CD4-positive, CD25-positive, alpha-beta regulatory T cell (primary cell): ENCODE results near the gene WASHC4. TPM values are rescaled to one million over a fixed set of nuclear protein-coding genes. Genes with fewer than 3 reads are reported as not detected.
A peak's percentile ranks its signal among the peaks of the same experiment; 100 is the strongest.

Experiments
- ATAC-seq, 2 donors: fragments of 150-1000 bp; cut with Tn5 transposase; one replicate each; pipeline ENCODE4 v1.10.0; 2021; ENCODE audit warnings: low read depth in 2 of 2, moderate number of reproducible peaks in 2 of 2, moderate library complexity in 1 of 2
- DNase-seq, 3 donors: peaks; one replicate each; pipeline versions ENCODE4 v3.0.0 to v3.0.0-alpha.2; 2012 to 2022; ENCODE audit warnings: mixed read lengths in 1 of 3
- H3K27ac ChIP-seq: one replicate; pipeline ENCODE4 v1.7.0; 2013; ENCODE audit warnings: mild to moderate bottlenecking, low read length; ENCODE audit not compliant: insufficient read depth, poor library complexity, severe bottlenecking
- H3K27me3 ChIP-seq: one replicate; pipeline ENCODE4 v1.7.0; 2013; ENCODE audit warnings: low read length; ENCODE audit not compliant: control insufficient read depth, insufficient read depth
- H3K36me3 ChIP-seq: one replicate; pipeline ENCODE4 v1.7.0; 2013; ENCODE audit warnings: mild to moderate bottlenecking, low read length, moderate library complexity; ENCODE audit not compliant: control insufficient read depth, insufficient read depth
- H3K4me1 ChIP-seq: 2 replicates; pipeline ENCODE4 v1.7.0; 2013; ENCODE audit warnings: mild to moderate bottlenecking, low read length; ENCODE audit not compliant: insufficient read depth, control insufficient read depth, poor library complexity, severe bottlenecking
- H3K4me3 ChIP-seq: one replicate; pipeline ENCODE4 v1.7.0; 2013; ENCODE audit warnings: low read depth, mild to moderate bottlenecking, low read length, moderate library complexity
- H3K9me3 ChIP-seq, 2 experiments: 1 replicate in 1 of 2; 2 replicates in 1 of 2; pipeline ENCODE4 v1.7.0; 2013; ENCODE audit warnings: low read length in 2 of 2, mild to moderate bottlenecking in 1 of 2, moderate library complexity in 1 of 2; ENCODE audit not compliant: control insufficient read depth in 2 of 2
- H3K27ac Mint-ChIP-seq, 3 donors: one replicate each; pipeline ENCODE4 v1.8.0; 2020 to 2022; ENCODE audit warnings: mild to moderate bottlenecking in 3 of 3, mixed read lengths in 3 of 3, moderate library complexity in 2 of 3
- H3K27me3 Mint-ChIP-seq: one replicate; pipeline ENCODE4 v1.8.0; 2022; ENCODE audit warnings: mild to moderate bottlenecking, mixed read lengths
- H3K36me3 Mint-ChIP-seq: one replicate; pipeline ENCODE4 v1.8.0; 2020; ENCODE audit warnings: mixed read lengths
- H3K4me1 Mint-ChIP-seq, 4 donors: one replicate each; pipeline ENCODE4 v1.8.0; 2020 to 2022; ENCODE audit warnings: mixed read lengths in 4 of 4, mild to moderate bottlenecking in 1 of 4
- H3K4me3 Mint-ChIP-seq, 4 donors: one replicate each; pipeline ENCODE4 v1.8.0; 2020 to 2022; ENCODE audit warnings: mild to moderate bottlenecking in 4 of 4, mixed read lengths in 4 of 4, moderate library complexity in 3 of 4
- H3K9me3 Mint-ChIP-seq, 7 donors: one replicate each; pipeline ENCODE4 v1.8.0; 2020 to 2022; ENCODE audit warnings: mixed read lengths in 7 of 7, mild to moderate bottlenecking in 3 of 7, moderate library complexity in 2 of 7
- polyA plus RNA-seq, 4 donors: library from polyadenylated mRNA; unstranded; fragments of 300-500 nt; fragmentation: Illumina TruSeq; gene quantifications; one replicate each; pipeline ENCODE4 v1.2.3, GENCODE V29; 2021
- total RNA-seq: library from RNA; stranded (reverse); gene quantifications from one replicate; pipeline ENCODE4 v1.2.3, GENCODE V29; 2022

Gene WASHC4
- total and polyA plus RNA-seq, 5 donors from 2014 or later: 24.0 to 41.2 (median 28.5) TPM

GRCh38 chr12:105099356-105099755, 8.2 kb upstream of the WASHC4 start:
- H3K27ac Mint-ChIP-seq: no peak overlapping the region
- peaks cover 1 to 17% (median 4%) of the 10 kb centered on the region in 7 donors for H3K9me3 Mint-ChIP-seq
- no peak overlapping the region for H3K4me3 Mint-ChIP-seq
- H3K36me3 Mint-ChIP-seq: peaks cover 11% of the 10 kb centered on the region
- Histone ChIP-seq H3K9me3 (peaks cover 5 to 10% of the 10 kb centered on the region in 2 experiments), H3K4me1 (no peaks in the 10 kb centered on the region), H3K4me3 (no peak overlapping the region), H3K27me3 (peaks cover 16% of the 10 kb centered on the region), H3K36me3 (no peaks in the 10 kb centered on the region), H3K27ac (no peak overlapping the region)
- ATAC-seq: no peak
- peaks cover 46% of the 10 kb centered on the region for H3K27me3 Mint-ChIP-seq
- DNase-seq: no peak
- H3K4me1 Mint-ChIP-seq: peaks cover 0 to 3% (median 0%) of the 10 kb centered on the region in 4 donors

- Histone ChIP-seq H3K27ac (no peak overlapping the region), H3K27me3 (peaks cover 19% of the 10 kb centered on the region), H3K9me3 (peaks cover 4 to 5% of the 10 kb centered on the region in 2 experiments), H3K36me3 (no peaks in the 10 kb centered on the region), H3K4me3 (no peak overlapping the region), H3K4me1 (no peaks in the 10 kb centered on the region)
- peaks cover 0 to 3% (median 0%) of the 10 kb centered on the region in 4 donors for H3K4me1 Mint-ChIP-seq
- H3K9me3 Mint-ChIP-seq: peaks cover 1 to 14% (median 4%) of the 10 kb centered on the region in 7 donors
- H3K36me3 Mint-ChIP-seq: peaks cover 11% of the 10 kb centered on the region
- H3K27me3 Mint-ChIP-seq: peaks cover 52% of the 10 kb centered on the region
- DNase-seq (no peak), ATAC-seq (no peak)
- H3K27ac Mint-ChIP-seq: no peak overlapping the region
- H3K4me3 Mint-ChIP-seq: peak overlapping the region in 1 of 4 donors; percentile 7
These were observed 7.1 kb upstream of the WASHC4 start for GRCh38 chr12:105100207-105100985.

GRCh38 chr12:105100998-105101397, 6.5 kb upstream of the WASHC4 start:
- peaks cover 11% of the 10 kb centered on the region for H3K36me3 Mint-ChIP-seq
- H3K27ac Mint-ChIP-seq: no peak overlapping the region
- H3K27me3 Mint-ChIP-seq: peaks cover 55% of the 10 kb centered on the region
- Histone ChIP-seq H3K27ac (no peak overlapping the region), H3K9me3 (peaks cover 2 to 5% of the 10 kb centered on the region in 2 experiments), H3K4me1 (no peaks in the 10 kb centered on the region), H3K4me3 (no peak overlapping the region), H3K36me3 (no peaks in the 10 kb centered on the region), H3K27me3 (peaks cover 19% of the 10 kb centered on the region)
- ATAC-seq (no peak), DNase-seq (no peak)
- H3K4me1 Mint-ChIP-seq: peaks cover 0 to 3% (median 0%) of the 10 kb centered on the region in 4 donors
- no peak overlapping the region for H3K4me3 Mint-ChIP-seq
- peaks cover 1 to 13% (median 4%) of the 10 kb centered on the region in 7 donors for H3K9me3 Mint-ChIP-seq

- no peak for DNase-seq
- no peaks in the 10 kb centered on the region for H3K36me3 ChIP-seq
- peaks cover 24% of the 10 kb centered on the region for H3K27me3 ChIP-seq
- Mint-ChIP-seq H3K9me3 (peaks cover 0 to 4% (median 2%) of the 10 kb centered on the region in 7 donors), H3K4me3 (no peak overlapping the region), H3K36me3 (peaks cover 6% of the 10 kb centered on the region), H3K27ac (no peak overlapping the region), H3K4me1 (peaks cover 0 to 9% (median 7%) of the 10 kb centered on the region in 4 donors), H3K27me3 (peaks cover 55% of the 10 kb centered on the region)
- no peak for ATAC-seq
- no peak overlapping the region for H3K4me3 ChIP-seq
- peaks cover 0 to 5% of the 10 kb centered on the region in 2 experiments for H3K9me3 ChIP-seq
- H3K27ac ChIP-seq: no peak overlapping the region
- peaks cover 5% of the 10 kb centered on the region for H3K4me1 ChIP-seq
These were observed 4.9 kb upstream of the WASHC4 start for GRCh38 chr12:105102673-105103072.

GRCh38 chr12:105104762-105105161, 2.8 kb upstream of the WASHC4 start:
- H3K9me3 ChIP-seq: peaks cover 0 to 5% of the 10 kb centered on the region in 2 experiments
- Mint-ChIP-seq H3K27me3 (peaks cover 45% of the 10 kb centered on the region), H3K4me3 (peak overlapping the region in 1 of 4 donors; percentile 6), H3K9me3 (peaks cover 0 to 4% (median 1%) of the 10 kb centered on the region in 7 donors), H3K36me3 (no peaks in the 10 kb centered on the region), H3K27ac (no peak overlapping the region), H3K4me1 (peaks cover 13 to 23% (median 17%) of the 10 kb centered on the region in 4 donors)
- H3K27ac ChIP-seq: no peak overlapping the region
- ATAC-seq (no peak), DNase-seq (no peak)
- no peak overlapping the region for H3K4me3 ChIP-seq
- H3K4me1 ChIP-seq: peaks cover 20% of the 10 kb centered on the region
- H3K36me3 ChIP-seq: no peaks in the 10 kb centered on the region
- H3K27me3 ChIP-seq: peaks cover 15% of the 10 kb centered on the region

- DNase-seq (peak in 1 of 3 donors; percentile 18), ATAC-seq (no peak)
- peaks cover 24% of the 10 kb centered on the region for H3K4me1 ChIP-seq
- peak overlapping the region; percentile 87 to 100 (median 94) for H3K4me3 Mint-ChIP-seq
- no peaks in the 10 kb centered on the region for H3K36me3 Mint-ChIP-seq
- H3K27me3 Mint-ChIP-seq: peaks cover 32% of the 10 kb centered on the region
- peaks cover 0 to 4% (median 0%) of the 10 kb centered on the region in 7 donors for H3K9me3 Mint-ChIP-seq
- peak overlapping the region; percentile 96 for H3K4me3 ChIP-seq
- H3K27me3 ChIP-seq: peaks cover 15% of the 10 kb centered on the region
- H3K4me1 Mint-ChIP-seq: peaks cover 16 to 32% (median 24%) of the 10 kb centered on the region in 4 donors
- H3K27ac ChIP-seq: no peak overlapping the region
- no peaks in the 10 kb centered on the region for H3K36me3 ChIP-seq
- peaks cover 0 to 5% of the 10 kb centered on the region in 2 experiments for H3K9me3 ChIP-seq
- peak overlapping the region in 2 of 3 donors; percentile 79 to 92 for H3K27ac Mint-ChIP-seq
These were observed 910 bp upstream of the WASHC4 start for GRCh38 chr12:105106621-105107020.

- peak overlapping the region; percentile 96 for H3K4me3 ChIP-seq
- peaks cover 24% of the 10 kb centered on the region for H3K4me1 ChIP-seq
- peaks cover 4% of the 10 kb centered on the region for H3K36me3 Mint-ChIP-seq
- no peak for DNase-seq
- no peak for ATAC-seq
- H3K9me3 ChIP-seq: peaks cover 0 to 5% of the 10 kb centered on the region in 2 experiments
- peak overlapping the region; percentile 87 to 100 (median 94) for H3K4me3 Mint-ChIP-seq
- peaks cover 15% of the 10 kb centered on the region for H3K27me3 ChIP-seq
- no peaks in the 10 kb centered on the region for H3K36me3 ChIP-seq
- peak overlapping the region; percentile 79 to 97 (median 92) for H3K27ac Mint-ChIP-seq
- H3K27me3 Mint-ChIP-seq: peaks cover 28% of the 10 kb centered on the region
- peaks cover 21 to 36% (median 29%) of the 10 kb centered on the region in 4 donors for H3K4me1 Mint-ChIP-seq
- peaks cover 0 to 4% (median 0%) of the 10 kb centered on the region in 7 donors for H3K9me3 Mint-ChIP-seq
- H3K27ac ChIP-seq: peak overlapping the region; percentile 89
These were observed 399 bp upstream of the WASHC4 start for GRCh38 chr12:105107171-105107493.
